Activated CD4-positive, alpha-beta T cell treated with anti-CD3 and anti-CD28 coated beads, Interleukin-2, amount 50 U/mL, for 16 hours (primary cell): ENCODE results near the gene BAIAP2.
"Not testable (repeated sequence)": the region's sequence is repeated elsewhere in the genome, so short reads cannot be mapped to it uniquely, and the experiment has no call there.

Experiments
- DNase-seq: peaks from one replicate; pipeline ENCODE4 v3.0.0-alpha.2; 2020

The BAIAP2 gene

GRCh38 chr17:81022344-81022676 lies 12.6 kb upstream of the BAIAP2 start:
- no peak for DNase-seq

GRCh38 chr17:81025065-81025740 lies 9.7 kb upstream of the BAIAP2 start:
- no peak for DNase-seq

- DNase-seq, result no peak
Observed at GRCh38 chr17:81025741-81026129, 9.2 kb upstream of the BAIAP2 start.

- DNase-seq, result no peak
Observed at GRCh38 chr17:81026266-81027036, 8.5 kb upstream of the BAIAP2 start.

GRCh38 chr17:81027038-81027437 lies 7.9 kb upstream of the BAIAP2 start:
- no peak for DNase-seq

- DNase-seq, result no peak
Observed at GRCh38 chr17:81027591-81028505, 7.1 kb upstream of the BAIAP2 start.

- no peak for DNase-seq
Observed at GRCh38 chr17:81028506-81028858, 6.5 kb upstream of the BAIAP2 start.

- DNase-seq, result no peak
Observed at GRCh38 chr17:81029859-81030258, 5.1 kb upstream of the BAIAP2 start.

GRCh38 chr17:81030312-81030711 lies 4.6 kb upstream of the BAIAP2 start:
- DNase-seq, result not testable (repeated sequence)

- no peak for DNase-seq
Observed at GRCh38 chr17:81030741-81031565, 4.0 kb upstream of the BAIAP2 start.

- no peak for DNase-seq
Observed at GRCh38 chr17:81031566-81032550, 3.1 kb upstream of the BAIAP2 start.

- DNase-seq, result no peak
Observed at GRCh38 chr17:81032641-81033480, 2.1 kb upstream of the BAIAP2 start.

- DNase-seq, result no peak
Observed at GRCh38 chr17:81033535-81034167, 1.3 kb upstream of the BAIAP2 start.

- no peak for DNase-seq
Observed at GRCh38 chr17:81034168-81034777, 678 bp upstream of the BAIAP2 start.

GRCh38 chr17:81035521-81036196 lies 708 bp downstream of the BAIAP2 start:
- DNase-seq, result no peak

- DNase-seq, result no peak
Observed at GRCh38 chr17:81036197-81036941, 1.4 kb downstream of the BAIAP2 start.

GRCh38 chr17:81037026-81037797 lies 2.3 kb downstream of the BAIAP2 start:
- DNase-seq, result no peak
